ENCODE results near the gene DIS3L2.

DNA sequence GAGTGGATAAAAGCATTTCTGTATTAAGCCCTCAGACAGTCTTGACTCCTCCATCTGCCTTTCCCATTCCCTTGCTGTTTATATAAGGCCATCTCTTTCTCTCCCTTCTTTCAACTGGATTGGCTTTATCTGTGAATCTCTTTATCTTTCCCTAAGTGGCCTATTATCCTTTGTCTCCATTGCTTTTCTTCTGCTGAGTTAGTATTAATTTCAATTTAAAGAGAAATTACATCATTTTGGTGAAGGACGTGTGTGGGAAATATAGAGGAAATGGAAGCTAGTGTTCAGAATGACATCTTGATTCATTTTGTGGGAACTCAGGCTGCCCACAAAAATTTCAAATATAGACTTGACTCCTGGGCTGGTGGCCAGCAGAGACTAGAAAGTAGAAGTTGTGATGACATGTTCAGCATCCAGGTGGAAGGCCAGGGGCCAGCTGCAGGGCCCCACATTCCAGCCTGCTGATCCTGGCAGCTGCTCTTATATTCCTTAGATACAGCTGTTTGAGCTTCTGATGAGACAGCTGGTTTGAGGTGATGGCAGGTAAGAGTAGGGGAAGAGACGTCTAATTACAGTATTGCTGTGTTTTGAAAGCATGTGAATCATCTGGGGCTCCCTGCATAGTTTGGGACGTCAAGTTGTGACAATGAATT, 52.3 kb downstream of the DIS3L2 start:
- TF ChIP-seq, protein P1, sequence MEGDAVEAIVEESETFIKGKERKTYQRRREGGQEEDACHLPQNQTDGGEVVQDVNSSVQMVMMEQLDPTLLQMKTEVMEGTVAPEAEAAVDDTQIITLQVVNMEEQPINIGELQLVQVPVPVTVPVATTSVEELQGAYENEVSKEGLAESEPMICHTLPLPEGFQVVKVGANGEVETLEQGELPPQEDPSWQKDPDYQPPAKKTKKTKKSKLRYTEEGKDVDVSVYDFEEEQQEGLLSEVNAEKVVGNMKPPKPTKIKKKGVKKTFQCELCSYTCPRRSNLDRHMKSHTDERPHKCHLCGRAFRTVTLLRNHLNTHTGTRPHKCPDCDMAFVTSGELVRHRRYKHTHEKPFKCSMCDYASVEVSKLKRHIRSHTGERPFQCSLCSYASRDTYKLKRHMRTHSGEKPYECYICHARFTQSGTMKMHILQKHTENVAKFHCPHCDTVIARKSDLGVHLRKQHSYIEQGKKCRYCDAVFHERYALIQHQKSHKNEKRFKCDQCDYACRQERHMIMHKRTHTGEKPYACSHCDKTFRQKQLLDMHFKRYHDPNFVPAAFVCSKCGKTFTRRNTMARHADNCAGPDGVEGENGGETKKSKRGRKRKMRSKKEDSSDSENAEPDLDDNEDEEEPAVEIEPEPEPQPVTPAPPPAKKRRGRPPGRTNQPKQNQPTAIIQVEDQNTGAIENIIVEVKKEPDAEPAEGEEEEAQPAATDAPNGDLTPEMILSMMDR (IDR thresholded peaks at IDR 0.05) = no peak
- TF ChIP-seq POLR2A (IDR thresholded peaks at IDR 0.05) = no peak
